ENCODE measurements around the gene POLR2I. TPM values are rescaled to one million over a fixed set of nuclear protein-coding genes. Genes with fewer than 3 reads are reported as not detected.
A peak's percentile ranks its signal among the peaks of the same experiment; 100 is the strongest.

Gene POLR2I
- polyA plus RNA-seq, 3 donors = 21.2 to 73.9 (median 57.9) TPM

DNA sequence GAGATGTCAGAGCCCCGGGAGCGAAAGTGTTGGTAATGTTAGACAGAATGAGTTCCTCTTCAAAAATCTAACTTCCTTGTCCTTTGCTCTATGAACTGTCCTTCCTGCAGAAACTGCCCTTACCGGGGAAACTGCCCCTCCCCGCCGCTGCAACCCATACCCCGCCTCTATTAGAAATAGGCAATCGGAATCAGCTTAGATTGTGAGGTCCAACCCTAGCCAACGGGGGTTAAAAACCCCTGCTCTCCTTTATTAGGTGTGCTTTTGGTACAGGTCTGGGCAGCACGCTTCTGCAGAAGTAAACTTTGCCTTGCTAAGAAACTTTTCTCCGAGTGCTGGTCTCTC is 13.7 kb upstream of the POLR2I start:
- Histone ChIP-seq H3K27me3 (ENCODE audit: control insufficient read depth in 2 of 2, insufficient read depth in 2 of 2, low read length in 2 of 2) (no peaks in the 10 kb centered on the region), H3K4me1 (ENCODE audit: control insufficient read depth in 1 of 2, insufficient read depth in 2 of 2, low read length in 2 of 2) (peaks cover 54 to 63% of the 10 kb centered on the region in 2 donors), H2AFZ (ENCODE audit: insufficient read depth, low read depth, low read length, poor library complexity, severe bottlenecking) (peak overlapping the region; percentile 89), H3K4me2 (replicated peaks; ENCODE audit: extremely low read depth, low read length, poor library complexity, severe bottlenecking) (peak overlapping the region; percentile 86), H4K20me1 (ENCODE audit: insufficient read depth, low read length) (no peaks in the 10 kb centered on the region), H3K4me3 (replicated peaks in 1 of 3; ENCODE audit: low read depth in 2 of 3, low read length in 3 of 3) (peak overlapping the region; percentile 53 to 90 (median 77)), H3K9ac (ENCODE audit: insufficient read depth, low read length, poor library complexity, severe bottlenecking) (peak overlapping the region; percentile 75), H3K79me2 (ENCODE audit: insufficient read depth, low read length) (peaks cover 4% of the 10 kb centered on the region), H3K27ac (ENCODE audit: low read depth in 1 of 2, low read length in 2 of 2) (peak overlapping the region; percentile 83 to 96), H3K9me3 (replicated peaks in 1 of 2; ENCODE audit: control insufficient read depth in 1 of 2, insufficient read depth in 1 of 2, low read length in 2 of 2) (no peaks in the 10 kb centered on the region), H3K36me3 (replicated peaks in 1 of 2; ENCODE audit: control insufficient read depth in 1 of 2, insufficient read depth in 2 of 2, low read length in 2 of 2) (peaks cover 13 to 28% of the 10 kb centered on the region in 2 donors)
- TF ChIP-seq, protein P1, sequence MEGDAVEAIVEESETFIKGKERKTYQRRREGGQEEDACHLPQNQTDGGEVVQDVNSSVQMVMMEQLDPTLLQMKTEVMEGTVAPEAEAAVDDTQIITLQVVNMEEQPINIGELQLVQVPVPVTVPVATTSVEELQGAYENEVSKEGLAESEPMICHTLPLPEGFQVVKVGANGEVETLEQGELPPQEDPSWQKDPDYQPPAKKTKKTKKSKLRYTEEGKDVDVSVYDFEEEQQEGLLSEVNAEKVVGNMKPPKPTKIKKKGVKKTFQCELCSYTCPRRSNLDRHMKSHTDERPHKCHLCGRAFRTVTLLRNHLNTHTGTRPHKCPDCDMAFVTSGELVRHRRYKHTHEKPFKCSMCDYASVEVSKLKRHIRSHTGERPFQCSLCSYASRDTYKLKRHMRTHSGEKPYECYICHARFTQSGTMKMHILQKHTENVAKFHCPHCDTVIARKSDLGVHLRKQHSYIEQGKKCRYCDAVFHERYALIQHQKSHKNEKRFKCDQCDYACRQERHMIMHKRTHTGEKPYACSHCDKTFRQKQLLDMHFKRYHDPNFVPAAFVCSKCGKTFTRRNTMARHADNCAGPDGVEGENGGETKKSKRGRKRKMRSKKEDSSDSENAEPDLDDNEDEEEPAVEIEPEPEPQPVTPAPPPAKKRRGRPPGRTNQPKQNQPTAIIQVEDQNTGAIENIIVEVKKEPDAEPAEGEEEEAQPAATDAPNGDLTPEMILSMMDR (IDR thresholded peaks at IDR 0.05) = no peak
- Mint-ChIP-seq H3K4me3 (peak overlapping the region; percentile 94 to 96), H3K27me3 (ENCODE audit: low read depth in 3 of 3) (peaks cover 0 to 1% (median 0%) of the 10 kb centered on the region in 3 donors), H3K4me1 (peaks cover 44% of the 10 kb centered on the region), H3K36me3 (peaks cover 26 to 27% of the 10 kb centered on the region in 2 donors), H3K9me3 (peaks cover 0 to 3% (median 0%) of the 10 kb centered on the region in 7 donors), H3K27ac (peak overlapping the region; percentile 94 to 99 (median 97))
- intact Hi-C loops (cut with micrococcal nuclease) = no loop called here
- peak in 2 of 3 donors; percentile 46 to 54 for DNase-seq
- whole genome bisulfite sequencing (ENCODE audit: insufficient coverage) = 43% methylated on average over 1 of the region's 10 CpGs

GRCh38 chr19:36125557-36125956 is 10.9 kb upstream of the POLR2I start:
- Histone ChIP-seq H3K27ac (ENCODE audit: low read depth in 1 of 2, low read length in 2 of 2) (no peak overlapping the region), H3K9me3 (replicated peaks in 1 of 2; ENCODE audit: control insufficient read depth in 1 of 2, insufficient read depth in 1 of 2, low read length in 2 of 2) (no peaks in the 10 kb centered on the region), H3K27me3 (ENCODE audit: control insufficient read depth in 2 of 2, insufficient read depth in 2 of 2, low read length in 2 of 2) (no peaks in the 10 kb centered on the region), H3K9ac (ENCODE audit: insufficient read depth, low read length, poor library complexity, severe bottlenecking) (no peak overlapping the region), H3K36me3 (replicated peaks in 1 of 2; ENCODE audit: control insufficient read depth in 1 of 2, insufficient read depth in 2 of 2, low read length in 2 of 2) (peaks cover 33 to 56% of the 10 kb centered on the region in 2 donors), H3K79me2 (ENCODE audit: insufficient read depth, low read length) (peaks cover 4% of the 10 kb centered on the region), H3K4me1 (ENCODE audit: control insufficient read depth in 1 of 2, insufficient read depth in 2 of 2, low read length in 2 of 2) (peaks cover 29 to 35% of the 10 kb centered on the region in 2 donors), H3K4me2 (replicated peaks; ENCODE audit: extremely low read depth, low read length, poor library complexity, severe bottlenecking) (no peak overlapping the region), H3K4me3 (replicated peaks in 1 of 3; ENCODE audit: low read depth in 2 of 3, low read length in 3 of 3) (no peak overlapping the region), H4K20me1 (ENCODE audit: insufficient read depth, low read length) (no peaks in the 10 kb centered on the region), H2AFZ (ENCODE audit: insufficient read depth, low read depth, low read length, poor library complexity, severe bottlenecking) (no peak overlapping the region)
- no peak for DNase-seq
- intact Hi-C loops (cut with micrococcal nuclease) = no loop called here
- Mint-ChIP-seq H3K27me3 (ENCODE audit: low read depth in 3 of 3) (peaks cover 0 to 1% (median 0%) of the 10 kb centered on the region in 3 donors), H3K36me3 (peaks cover 45 to 54% of the 10 kb centered on the region in 2 donors), H3K9me3 (peaks cover 0 to 3% (median 0%) of the 10 kb centered on the region in 7 donors), H3K27ac (peak overlapping the region in 2 of 7 donors; percentile 6 to 15), H3K4me1 (peaks cover 19% of the 10 kb centered on the region), H3K4me3 (no peak overlapping the region)
- WGBS (ENCODE audit: insufficient coverage) = 94% methylated on average over 9 of the region's 9 CpGs
- TF ChIP-seq, protein P1 (IDR thresholded peaks at IDR 0.05) = no peak
